COLO829 (cell line): Measurements from ENCODE around the gene HOXA13.

Experiments
- DNase-seq: peaks from one replicate; pipeline ENCODE4 v3.0.0; 2012; ENCODE audit warnings: low spot score

HOXA13 gene

DNA sequence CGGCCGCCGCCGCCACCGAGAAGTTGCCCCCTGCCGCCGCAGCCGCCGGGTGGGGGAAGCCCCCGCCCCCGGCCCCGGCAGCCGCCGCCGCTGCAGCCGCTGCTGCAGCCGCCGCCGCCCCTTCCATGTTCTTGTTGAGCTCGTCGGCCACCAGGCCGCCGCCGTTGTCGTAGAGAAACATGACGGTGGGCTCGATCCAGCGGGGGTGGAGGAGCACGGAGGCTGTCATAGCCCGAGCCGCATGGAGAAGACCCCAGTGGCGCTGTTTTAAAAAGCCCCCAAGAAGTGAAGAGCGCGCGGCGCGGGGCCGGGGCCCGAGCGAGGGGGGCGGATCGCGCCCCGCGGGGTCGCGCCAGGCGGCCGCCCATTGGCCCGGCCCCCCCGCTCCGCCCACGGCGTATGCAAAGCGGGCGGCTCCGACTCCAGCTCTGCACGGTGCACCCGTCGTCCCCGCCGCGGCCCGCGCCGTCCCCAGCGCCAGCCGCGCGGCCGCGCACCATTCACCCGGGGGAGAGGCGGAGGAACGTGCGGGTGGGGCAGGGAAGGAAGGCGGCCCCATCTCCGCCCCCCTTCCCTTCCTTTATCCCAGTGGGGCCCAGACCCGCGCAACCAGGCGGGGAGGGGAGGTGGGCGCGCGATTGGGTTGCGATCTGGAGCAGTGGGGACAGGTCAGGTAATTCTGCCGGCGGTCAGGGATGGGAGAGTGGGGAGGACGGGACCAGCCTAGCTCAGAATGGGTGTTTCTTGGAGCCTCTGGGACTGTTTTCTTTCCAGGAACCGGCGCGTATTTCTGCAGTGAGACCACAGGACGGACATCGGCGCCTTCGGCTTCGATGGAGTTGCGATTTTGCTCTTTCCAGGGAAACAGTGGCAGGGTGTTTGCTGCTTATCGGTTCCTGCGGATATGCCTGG, at the start of gene HOXA13:
Gene HOXA13, minus strand, starts transcription at position 243 of the 912 bp plus-strand sequence. Its CDS starts 14 bp downstream, at position 229.
- no peak for DNase-seq

DNA sequence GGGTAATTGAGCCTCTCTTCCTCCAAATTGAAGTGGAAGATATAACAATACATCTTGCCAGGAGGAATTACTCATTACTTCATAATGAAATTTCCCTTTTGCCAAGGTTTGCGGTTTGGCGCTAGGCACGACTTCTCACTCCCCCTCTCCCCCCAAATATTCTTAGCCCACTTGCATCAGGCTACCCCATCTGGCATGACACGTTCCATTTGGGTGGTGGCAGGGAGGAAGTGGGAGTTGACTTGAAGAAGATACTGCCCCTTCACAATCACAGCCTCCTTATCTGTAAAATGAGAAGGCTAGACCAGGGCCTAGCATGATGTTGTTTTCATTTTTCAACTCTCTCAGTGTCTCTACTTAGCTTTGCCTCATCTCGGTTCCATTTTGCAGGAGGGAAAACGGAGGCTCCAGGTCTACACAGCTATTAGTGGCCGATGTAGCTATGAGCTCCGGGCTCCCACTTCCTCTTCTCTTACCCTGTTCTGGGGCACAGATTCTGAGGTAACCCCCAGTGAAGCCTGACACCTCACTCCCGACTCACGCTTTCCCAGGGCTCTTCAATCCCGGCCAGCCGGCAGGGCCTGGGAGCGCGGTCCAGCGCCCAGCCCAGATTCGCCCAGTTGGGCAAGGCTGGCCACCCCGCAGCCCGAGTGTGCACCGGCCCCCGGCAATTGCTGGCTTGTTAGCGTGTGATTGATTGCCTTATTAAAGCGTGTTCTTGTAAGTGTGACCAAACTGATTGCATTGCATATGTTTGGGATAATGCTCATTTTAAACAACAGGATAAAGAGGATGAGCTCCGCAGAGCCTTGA, 49.2 kb upstream of the HOXA13 start:
- no peak for DNase-seq

DNA sequence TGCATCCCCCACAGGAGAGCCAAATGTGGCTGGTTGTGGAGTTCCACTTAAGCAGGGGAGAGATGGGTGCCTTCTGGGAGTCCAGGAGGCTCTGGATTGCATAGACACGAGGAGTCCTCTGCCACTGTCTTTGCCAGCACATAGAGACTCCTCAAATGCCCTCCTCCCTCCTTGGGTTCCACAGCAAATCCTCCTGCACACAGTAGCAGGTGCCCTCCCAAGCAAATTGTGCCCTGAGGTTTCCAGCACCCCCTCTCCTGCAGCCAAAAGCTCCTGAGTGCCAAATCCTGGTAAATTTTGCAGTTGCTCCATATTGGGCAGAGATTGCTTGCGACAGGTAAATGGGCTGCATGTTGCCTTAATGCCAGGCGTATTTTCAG, 48.5 kb upstream of the HOXA13 start:
- no peak for DNase-seq

DNA sequence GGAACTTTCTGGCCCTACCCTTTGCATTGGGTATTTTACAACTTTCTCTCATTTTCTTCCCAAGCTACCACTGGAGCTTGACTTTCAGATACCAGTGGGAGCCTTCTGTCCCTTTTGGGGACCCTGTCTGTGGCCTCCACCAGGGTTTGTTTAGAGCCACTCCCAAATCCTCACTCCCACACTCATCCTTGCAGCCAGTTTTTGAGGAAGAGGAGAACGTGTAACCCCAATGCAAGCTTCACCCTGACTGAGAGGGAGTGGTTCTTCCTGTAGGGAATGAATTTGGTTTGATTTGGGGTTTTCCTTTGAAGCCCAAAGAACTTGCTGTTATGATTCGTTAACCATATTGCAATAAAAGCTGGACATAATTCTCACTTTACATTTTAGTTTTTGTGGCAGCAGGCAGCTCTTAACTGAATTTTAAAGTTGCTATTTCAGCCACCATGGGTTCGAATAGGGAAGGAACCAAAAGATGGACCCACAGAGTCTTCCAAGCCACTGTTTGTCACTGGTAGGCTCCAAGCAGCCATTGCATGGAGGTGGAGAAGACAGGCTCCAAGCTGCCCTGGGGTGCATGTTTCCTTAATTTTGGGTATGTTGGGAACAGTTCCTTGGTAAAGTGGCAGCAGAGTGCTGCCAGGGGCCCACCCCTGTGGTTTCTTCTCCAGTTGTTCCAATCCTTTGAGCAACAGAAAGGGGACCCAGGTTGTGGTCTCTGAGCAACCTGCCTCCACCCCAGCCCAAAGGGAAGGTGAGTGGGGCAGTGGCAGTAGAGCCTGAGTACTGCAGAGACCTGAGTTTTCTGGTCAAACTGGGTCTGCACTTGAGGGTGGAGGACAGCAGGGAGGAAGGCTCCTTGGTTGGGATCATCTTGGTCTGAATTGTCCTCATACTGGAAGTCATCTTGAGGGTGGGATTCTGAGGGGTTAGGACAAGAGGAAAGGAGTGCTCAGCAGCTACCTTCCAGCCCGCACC, 47.8 kb upstream of the HOXA13 start:
- DNase-seq: no peak

DNA sequence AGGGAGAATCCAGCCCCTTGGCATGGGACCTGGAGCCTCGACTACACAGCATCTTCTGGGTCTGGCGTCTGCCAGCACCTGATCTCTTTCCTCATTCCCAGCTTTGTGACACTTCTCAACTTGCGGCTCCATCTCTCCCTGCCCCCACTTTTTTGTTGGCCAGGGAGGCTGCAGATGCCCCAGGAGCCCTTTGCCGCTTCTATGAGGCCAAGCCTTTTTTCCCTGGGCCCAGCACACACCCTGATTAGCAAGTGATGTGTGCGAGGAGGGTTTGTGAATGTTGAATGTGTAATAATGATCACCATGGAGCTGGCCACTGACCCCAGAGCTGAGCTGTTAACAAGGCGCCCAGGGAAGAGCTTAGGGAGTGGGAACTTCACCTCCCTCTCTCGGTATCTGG, 47.1 kb upstream of the HOXA13 start:
- no peak for DNase-seq

DNA sequence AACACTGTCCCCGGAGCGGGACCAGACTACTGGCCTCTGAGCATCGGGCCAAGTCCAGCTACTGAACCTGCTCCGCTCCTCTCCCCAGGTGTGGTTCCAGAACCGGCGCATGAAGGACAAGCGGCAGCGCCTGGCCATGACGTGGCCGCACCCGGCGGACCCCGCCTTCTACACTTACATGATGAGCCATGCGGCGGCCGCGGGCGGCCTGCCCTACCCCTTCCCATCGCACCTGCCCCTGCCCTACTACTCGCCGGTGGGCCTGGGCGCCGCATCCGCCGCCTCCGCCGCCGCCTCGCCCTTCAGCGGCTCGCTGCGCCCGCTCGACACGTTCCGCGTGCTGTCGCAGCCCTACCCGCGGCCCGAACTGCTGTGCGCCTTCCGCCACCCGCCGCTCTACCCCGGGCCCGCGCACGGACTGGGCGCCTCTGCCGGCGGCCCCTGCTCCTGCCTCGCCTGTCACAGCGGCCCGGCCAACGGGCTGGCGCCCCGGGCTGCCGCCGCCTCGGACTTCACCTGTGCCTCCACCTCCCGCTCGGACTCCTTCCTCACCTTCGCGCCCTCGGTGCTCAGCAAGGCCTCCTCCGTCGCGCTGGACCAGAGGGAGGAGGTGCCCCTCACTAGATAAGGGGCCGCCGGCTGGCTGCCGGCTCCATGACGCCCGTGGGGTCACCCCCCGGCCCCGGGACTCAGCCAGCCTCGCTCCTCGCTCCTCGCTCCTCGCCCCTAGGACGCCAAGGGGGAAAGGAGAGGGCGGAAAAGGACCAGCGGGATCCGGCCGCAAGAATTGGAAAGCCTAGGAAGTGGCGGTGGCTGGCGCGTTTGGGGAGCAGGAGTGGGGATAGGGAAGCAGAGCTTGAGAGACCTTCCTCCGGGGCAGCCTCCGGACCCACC, 46.2 kb upstream of the HOXA13 start:
- DNase-seq: no peak

DNA sequence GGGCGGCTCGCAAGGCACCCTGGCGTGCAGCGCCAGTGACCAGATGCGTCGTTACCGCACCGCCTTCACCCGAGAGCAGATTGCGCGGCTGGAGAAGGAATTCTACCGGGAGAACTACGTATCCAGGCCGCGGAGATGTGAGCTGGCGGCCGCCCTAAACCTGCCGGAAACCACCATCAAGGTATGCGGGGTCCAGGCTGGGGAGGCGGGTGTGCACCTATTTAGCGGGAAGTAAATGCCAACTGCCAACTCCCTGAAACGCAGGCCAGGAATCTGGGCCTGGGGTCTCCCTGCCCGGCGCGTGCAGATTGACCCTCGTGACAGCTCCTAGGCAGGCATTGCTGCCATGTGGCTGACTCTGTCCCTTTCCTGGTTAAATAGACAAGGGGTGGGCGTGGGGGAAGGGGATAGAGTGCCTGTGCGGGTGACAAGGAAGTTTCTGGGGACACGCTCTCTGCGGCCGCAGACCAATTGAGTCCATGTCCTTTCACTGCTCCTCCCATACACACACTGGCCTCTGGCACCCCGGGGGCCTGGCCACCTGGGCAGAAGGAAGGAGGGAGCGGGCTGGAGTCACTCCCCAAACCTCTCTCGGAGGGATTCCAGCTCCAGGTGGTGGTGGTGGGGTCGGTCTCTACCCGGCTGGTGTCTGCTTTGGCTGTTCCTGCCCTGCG, 45.4 kb upstream of the HOXA13 start:
- no peak for DNase-seq

DNA sequence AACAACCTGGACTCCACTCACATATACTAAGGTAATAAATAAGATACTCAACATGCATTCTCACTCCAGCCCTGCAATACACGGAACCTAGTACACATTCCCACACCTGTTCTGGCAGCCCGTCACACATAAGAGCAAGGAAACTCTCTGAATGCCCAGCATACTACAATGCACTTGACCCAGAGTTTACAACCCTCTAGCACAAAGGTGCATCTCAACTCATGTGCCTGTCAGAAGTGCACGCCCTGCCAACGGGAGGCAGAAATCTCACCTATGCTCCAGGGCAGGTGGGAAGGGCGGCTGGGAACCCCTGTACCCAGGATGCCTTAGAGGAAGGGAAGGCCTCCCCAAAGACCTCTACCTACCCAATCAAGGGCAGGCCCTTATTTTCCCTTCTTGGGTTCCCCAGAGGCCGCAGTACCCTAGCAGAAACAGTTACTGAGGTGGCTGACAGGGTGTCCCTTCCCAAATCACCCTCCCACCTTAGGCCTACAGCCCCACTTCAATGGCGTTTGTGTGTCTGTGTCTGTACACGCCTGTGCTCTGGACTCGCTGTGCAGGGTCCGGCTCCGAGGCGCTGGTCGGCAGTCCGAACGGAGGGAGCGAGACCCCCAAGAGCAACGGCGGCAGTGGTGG, 44.7 kb upstream of the HOXA13 start:
- DNase-seq: no peak

DNA sequence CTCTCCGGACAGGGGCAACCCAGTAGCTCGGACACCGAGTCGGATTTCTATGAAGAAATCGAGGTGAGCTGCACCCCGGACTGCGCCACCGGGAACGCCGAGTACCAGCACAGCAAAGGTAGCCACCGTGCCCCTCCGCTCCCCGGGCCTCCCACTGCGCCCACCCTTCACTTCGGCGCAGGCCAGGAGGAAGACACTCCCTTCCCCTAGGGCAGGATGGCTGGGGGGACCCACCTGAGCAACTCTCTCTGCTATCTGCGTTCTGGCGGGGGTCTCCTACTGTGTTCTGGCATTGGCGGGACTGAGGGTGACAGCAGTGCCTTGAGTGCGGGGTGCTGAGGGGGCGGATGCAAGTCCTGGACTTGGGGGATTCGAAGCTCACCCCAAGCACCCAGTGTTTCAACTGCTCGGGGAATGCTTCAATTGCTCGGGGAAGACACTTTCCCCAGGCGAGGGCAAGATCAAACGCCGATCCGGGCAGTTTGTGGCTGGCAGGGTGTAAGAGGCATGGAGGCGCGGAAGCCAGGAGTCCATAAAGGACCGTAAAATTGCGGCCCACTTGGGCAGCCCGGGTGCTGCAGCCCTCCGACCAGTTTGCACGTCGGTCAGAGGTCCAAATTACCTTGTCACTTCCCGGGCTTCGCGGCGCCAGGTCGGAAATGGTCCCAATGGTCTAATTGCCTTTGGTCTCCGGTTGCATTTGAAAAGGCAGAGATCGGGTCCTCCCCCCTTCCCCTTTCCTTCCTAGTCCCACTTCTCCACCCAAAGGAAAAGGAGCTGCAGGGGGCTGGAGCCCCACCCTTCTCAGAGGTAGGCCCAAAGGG, 43.7 kb upstream of the HOXA13 start:
- DNase-seq: no peak

DNA sequence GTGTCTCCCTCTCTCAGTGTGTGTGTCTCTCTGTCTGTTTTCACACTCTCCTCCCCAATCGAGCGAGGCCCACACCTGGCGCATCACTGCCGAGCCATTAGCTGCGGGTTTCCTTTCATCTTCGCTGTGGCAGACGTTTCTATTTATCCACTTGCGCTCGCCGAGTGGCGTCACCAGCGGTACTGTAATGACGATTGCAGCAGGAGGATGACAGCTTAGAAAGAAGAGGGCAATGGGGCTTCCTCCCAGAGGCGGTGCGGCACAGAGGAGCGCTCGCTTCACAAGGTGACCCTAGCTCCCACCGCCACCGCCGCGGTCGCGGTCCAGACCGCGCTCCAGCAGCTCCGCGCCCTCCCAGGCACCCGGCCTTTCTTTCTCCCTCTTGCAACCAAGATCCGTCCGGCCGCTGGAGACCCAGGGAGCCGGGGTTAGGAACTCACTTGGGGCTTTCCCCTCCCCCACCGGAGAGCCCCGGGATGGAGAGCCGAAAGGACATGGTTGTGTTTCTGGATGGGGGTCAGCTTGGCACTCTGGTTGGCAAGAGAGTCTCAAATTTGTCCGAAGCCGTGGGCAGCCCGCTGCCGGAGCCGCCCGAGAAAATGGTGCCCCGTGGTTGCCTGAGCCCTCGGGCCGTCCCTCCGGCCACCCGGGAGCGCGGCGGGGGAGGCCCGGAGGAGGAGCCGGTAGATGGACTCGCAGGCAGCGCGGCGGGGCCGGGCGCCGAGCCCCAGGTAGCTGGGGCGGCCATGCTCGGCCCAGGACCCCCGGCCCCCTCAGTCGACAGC, 42.9 kb upstream of the HOXA13 start, which contains the start of gene EVX1:
Gene EVX1, plus strand, starts transcription at position 248 of the 785 bp plus-strand sequence. Its CDS starts 229 bp downstream, at position 477.
- no peak for DNase-seq

DNA sequence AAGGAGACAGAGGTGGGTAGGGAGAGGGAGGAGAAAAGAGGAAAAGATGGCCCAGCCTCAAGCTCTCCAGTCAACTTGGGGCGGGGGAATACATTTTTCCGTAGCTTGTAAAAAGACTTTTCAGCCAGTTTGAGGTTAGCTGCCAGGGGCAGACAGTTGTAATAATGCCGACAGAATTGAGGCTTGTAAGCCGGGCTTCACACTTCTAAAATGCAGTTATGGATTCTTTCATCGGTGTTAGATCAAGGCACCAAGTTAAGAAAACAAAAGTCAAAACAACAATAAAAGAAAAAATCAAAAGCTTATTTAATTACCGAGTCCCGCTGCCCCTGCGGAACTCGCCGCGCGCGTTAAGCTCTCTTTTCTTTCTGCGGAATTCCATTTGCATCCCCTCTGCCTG, 42.3 kb upstream of the HOXA13 start:
- DNase-seq: no peak

DNA sequence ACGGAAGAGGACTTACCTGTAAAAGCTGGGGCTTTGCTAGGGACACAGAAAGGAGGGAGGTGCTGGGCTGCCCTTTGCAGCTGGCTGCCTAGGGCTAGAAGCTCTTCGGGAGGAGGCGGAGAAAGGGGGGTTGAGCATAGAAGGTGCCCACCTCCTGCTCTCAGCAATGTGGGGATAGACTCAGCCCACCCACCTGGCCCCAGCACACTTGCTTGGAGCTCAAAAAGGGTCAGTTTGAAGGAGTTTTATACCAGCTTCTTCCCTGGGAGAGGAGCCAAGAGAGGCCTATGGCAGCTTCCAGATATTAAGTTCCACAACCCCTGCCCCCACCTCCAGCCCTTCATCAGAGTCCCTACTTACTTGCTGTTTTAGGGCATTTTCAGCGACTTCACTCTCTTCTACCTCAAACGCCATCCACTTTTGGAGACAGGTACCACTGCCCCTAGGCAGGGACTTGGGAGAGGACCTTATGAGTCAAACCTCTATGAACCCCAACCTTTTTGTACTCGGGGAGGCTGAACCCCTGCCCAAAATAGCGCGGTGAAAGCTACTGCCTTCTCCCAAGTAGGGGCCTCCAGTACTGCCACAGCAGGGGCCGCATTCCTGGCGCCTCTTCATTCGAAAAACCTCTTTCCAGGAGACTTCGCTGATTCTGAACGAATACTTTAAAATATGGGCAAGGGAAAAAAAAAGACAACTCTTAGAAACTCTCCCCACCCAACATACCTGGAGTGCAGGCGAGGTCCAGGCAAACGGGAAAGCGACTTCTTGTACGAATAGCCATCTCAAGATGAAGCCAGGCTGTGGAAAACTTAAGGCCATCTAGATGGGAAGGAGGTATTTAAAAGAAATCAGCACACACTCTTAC, 41.5 kb upstream of the HOXA13 start:
- DNase-seq: no peak

DNA sequence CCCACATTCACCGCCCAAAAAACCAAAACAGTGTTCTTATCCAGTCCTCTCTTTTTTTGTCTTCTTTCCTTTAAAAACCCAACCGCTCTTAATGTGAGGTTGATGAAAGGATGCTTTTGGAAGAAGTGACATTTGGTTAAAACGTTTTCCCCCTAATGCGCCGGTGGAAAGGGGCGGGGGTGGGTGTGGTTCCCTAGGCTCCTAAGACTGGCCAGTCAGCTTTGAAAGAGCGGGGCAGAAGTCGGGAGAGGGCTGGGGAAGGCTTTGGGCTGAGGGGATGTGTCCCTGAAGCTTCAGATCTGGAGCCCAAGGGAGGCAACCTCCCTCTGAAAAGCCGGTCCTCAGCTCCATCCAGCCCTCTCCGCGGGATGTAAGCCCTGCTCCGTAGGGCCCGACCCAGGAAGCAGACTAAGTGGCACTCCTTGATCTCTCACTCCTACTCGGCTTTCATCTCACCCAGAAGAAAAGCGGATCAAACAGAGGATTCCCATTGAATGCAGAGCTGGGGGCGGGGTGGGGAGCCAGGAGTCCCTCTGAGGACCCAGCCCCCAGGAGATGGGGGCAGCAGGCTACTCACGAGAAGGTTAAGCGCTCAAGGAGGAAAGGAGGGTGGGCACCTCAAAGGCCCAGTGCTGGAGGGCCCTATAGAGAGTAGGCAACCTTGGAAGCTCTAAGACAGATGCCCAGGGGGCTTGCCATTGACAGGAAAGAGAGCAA, 40.3 kb upstream of the HOXA13 start:
- no peak for DNase-seq

DNA sequence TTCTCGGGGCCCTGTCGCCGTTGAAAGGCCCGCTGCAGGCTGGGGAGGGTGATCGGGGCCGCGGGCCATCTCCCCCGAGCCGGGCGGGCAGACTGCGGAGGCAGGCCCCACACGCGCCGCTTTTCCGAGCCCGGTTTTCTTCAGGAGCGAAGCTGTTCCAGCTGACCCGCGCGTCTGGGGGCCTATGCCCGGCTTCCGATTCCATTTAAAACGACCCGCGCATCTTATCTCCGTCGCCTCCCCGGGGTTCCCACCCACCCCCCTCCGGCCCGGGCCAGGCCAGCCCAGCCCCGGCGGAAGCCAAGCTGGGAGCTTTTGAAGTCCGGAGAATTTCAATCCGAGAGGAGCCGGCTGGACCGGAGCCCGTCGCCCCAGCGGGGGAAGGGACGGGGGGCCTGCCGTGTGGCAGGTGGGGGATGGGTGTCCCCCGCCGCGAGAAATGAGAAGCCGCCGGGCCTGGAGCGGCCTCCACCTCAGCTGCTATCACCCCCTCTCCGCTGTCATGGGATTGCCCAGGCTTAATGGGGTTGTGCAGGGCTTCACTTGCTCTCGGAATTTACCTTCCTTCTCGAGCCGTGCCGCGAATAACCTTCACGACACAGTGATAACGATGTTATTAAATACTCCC, 39.6 kb upstream of the HOXA13 start:
- no peak for DNase-seq

DNA sequence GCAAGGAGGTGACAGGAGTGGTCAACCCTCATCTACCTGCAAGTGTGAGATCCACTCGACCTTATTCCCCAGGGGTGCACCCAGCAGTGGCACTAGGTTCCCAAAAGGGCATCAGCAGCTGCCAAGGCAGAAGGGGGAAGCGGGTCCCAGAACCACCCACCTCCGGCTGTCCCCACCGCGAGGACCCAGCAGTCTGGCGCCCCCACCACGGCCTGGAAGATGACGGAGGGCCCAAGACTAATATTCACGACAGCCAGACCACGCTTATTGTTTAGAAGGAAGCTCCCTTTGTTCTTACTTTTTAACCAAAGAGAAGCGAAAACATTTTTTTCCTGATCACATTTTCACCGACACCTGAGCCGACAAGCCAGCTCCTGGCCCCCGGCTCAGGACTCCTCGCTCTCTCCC, 39.1 kb upstream of the HOXA13 start:
- no peak for DNase-seq
